HepG2 (cell line): Measurements from ENCODE around the gene IQSEC1. TPM values are rescaled to one million over a fixed set of nuclear protein-coding genes. Genes with fewer than 3 reads are reported as not detected.

Experiments used
- E2F5 ChIP-seq: sonication (generic); formaldehyde crosslinking; conservative IDR thresholded peaks from 2 replicates; pipeline ENCODE4 v1.4.0; 2020; ENCODE audit warnings: missing genetic modification reagents
- ETS1 ChIP-seq: sonication (generic); formaldehyde crosslinking; IDR thresholded peaks from 2 replicates; pipeline ENCODE4 v1.4.0; 2020; ENCODE audit warnings: missing genetic modification reagents
- FOXP1 ChIP-seq, 2 experiments: fragments of 450-650 bp in 1 of 2; IDR thresholded peaks; 2 replicates each; pipeline ENCODE4 v1.6.1; 2017 to 2018; ENCODE audit warnings: antibody characterized with exemption in 1 of 2
- HDAC2 ChIP-seq: sonication (generic); formaldehyde crosslinking; IDR thresholded peaks from 2 replicates; pipeline ENCODE4 v1.4.0; 2020; ENCODE audit warnings: missing genetic modification reagents
- HMGXB4 ChIP-seq, 2 experiments: sonication (generic) in 1 of 2; formaldehyde crosslinking in 1 of 2; IDR thresholded peaks; 2 replicates each; pipeline versions ENCODE4 v1.4.0 to v1.6.1; 2018 to 2020; ENCODE audit warnings: missing genetic modification reagents in 2 of 2, borderline replicate concordance in 1 of 2, low read depth in 1 of 2, mild to moderate bottlenecking in 1 of 2, missing biosample characterization in 1 of 2
- MTERF4 ChIP-seq: sonication (generic); formaldehyde crosslinking; IDR thresholded peaks from 2 replicates; pipeline ENCODE4 v1.8.0; 2023; ENCODE audit warnings: mild to moderate bottlenecking, missing genetic modification reagents
- NFKB2 ChIP-seq: sonication (generic); formaldehyde crosslinking; IDR thresholded peaks from 2 replicates; pipeline ENCODE4 v1.4.0; 2020; ENCODE audit warnings: missing genetic modification reagents, borderline replicate concordance
- SP2 ChIP-seq: sonication (generic); formaldehyde crosslinking; IDR thresholded peaks from 2 replicates; pipeline ENCODE4 v1.5.1; 2020; ENCODE audit warnings: mild to moderate bottlenecking, missing genetic modification reagents
- SRSF4 ChIP-seq: fragments of 200-400 bp; formaldehyde crosslinking; IDR thresholded peaks from one replicate; pipeline ENCODE4 v1.6.1; 2018; ENCODE audit warnings: mild to moderate bottlenecking, low read depth, low read length, moderate library complexity; ENCODE audit not compliant: poor library complexity, severe bottlenecking
- ZNF225 ChIP-seq: sonication (generic); formaldehyde crosslinking; IDR thresholded peaks from 2 replicates; pipeline ENCODE4 v1.4.0; 2020; ENCODE audit warnings: mild to moderate bottlenecking, missing genetic modification reagents
- ZNF326 ChIP-seq: sonication (generic); formaldehyde crosslinking; IDR thresholded peaks from 2 replicates; pipeline ENCODE4 v1.4.0; 2020; ENCODE audit warnings: missing genetic modification reagents, borderline replicate concordance
- ZNF782 ChIP-seq: sonication (generic); formaldehyde crosslinking; IDR thresholded peaks from 2 replicates; pipeline ENCODE4 v1.4.0; 2020; ENCODE audit warnings: missing genetic modification reagents, mild to moderate bottlenecking, borderline replicate concordance
- polyA plus RNA-seq, 8 experiments: library from polyadenylated mRNA; depleted of rRNA in 3 of 8; stranded (reverse) in 7 of 8; unstranded in 1 of 8; fragments of >200 nt; fragmentation: Illumina TruSeq in 4 of 8; extraction: Trizol in 4 of 8; gene quantifications; 2 replicates each; pipeline versions ENCODE4 v1.2.1 to v1.2.3, GENCODE V29; 2011 to 2016; ENCODE audit warnings: low read depth in 4 of 8, missing spikeins in 1 of 8, mixed read lengths in 1 of 8; ENCODE audit not compliant: insufficient read depth in 1 of 8
- total RNA-seq, 5 experiments: library from RNA; depleted of rRNA; stranded (reverse); fragments of >200 nt; fragmentation: Illumina TruSeq; extraction: Trizol; gene quantifications; 2 replicates each; pipeline ENCODE4 v1.2.3, GENCODE V29; 2016; ENCODE audit warnings: low read depth in 1 of 5

The IQSEC1 gene
- total and polyA plus RNA-seq, 2 of the 13 experiments (the other 11 are each of a cell fraction or from before 2014, with no cell fraction given) = 17.4 to 20.2 TPM

- TF ChIP-seq HDAC2 = no peak
- TF ChIP-seq FOXP1 (IDR thresholded peaks at IDR 0.05) = no peak
- no peak for TF ChIP-seq FOXP1 (CRISPR knock-in tag; IDR thresholded peaks at IDR 0.05)
- no peak for TF ChIP-seq MTERF4 (CRISPR knock-in tag)
- TF ChIP-seq ZNF326 (CRISPR knock-in tag) = no peak
- TF ChIP-seq ETS1 (CRISPR knock-in tag) = no peak
- no peak for TF ChIP-seq NFKB2 (CRISPR knock-in tag)
- no peak for TF ChIP-seq ZNF225 (CRISPR knock-in tag)
- TF ChIP-seq E2F5 (CRISPR knock-in tag) = no peak
- TF ChIP-seq ZNF782 (CRISPR knock-in tag) = no peak
- no peak for TF ChIP-seq SRSF4
- TF ChIP-seq SP2 (CRISPR knock-in tag) = no peak
- no peak for TF ChIP-seq HMGXB4 (CRISPR knock-in tag; IDR thresholded peaks at IDR 0.05; ENCODE audit: borderline replicate concordance in 1 of 2, low read depth in 1 of 2)
These were observed 48.5 kb downstream of the IQSEC1 start (continued) for GRCh38 chr3:13024765-13025065.
